T-helper 17 cell (primary cell): Measurements from ENCODE around the gene OXSR1. TPM values are rescaled to one million over a fixed set of nuclear protein-coding genes. Genes with fewer than 3 reads are reported as not detected.
"Not testable (repeated sequence)": the region's sequence is repeated elsewhere in the genome, so short reads cannot be mapped to it uniquely, and the experiment has no call there.

ENCODE experiments used
- ATAC-seq: fragments of 150-1000 bp; cut with Tn5 transposase; 2 replicates; pipeline ENCODE4 v1.10.0; 2021; ENCODE audit warnings: mild to moderate bottlenecking, moderate library complexity
- DNase-seq, 3 donors: peaks; one replicate each; pipeline versions ENCODE4 v3.0.0 to v3.0.0-alpha.2; 2020 to 2021
- H3K9me3 ChIP-seq: one replicate; pipeline ENCODE4 v1.7.0; 2013; ENCODE audit warnings: low read length, mild to moderate bottlenecking; ENCODE audit not compliant: control insufficient read depth, poor library complexity, severe bottlenecking
- H3K27ac Mint-ChIP-seq: one replicate; pipeline ENCODE4 v1.8.0; 2022; ENCODE audit warnings: mild to moderate bottlenecking, moderate library complexity, mixed read lengths
- H3K27me3 Mint-ChIP-seq: one replicate; pipeline ENCODE4 v1.8.0; 2022; ENCODE audit warnings: mixed read lengths
- H3K36me3 Mint-ChIP-seq: one replicate; pipeline ENCODE4 v1.8.0; 2022; ENCODE audit warnings: low read depth, mixed read lengths
- H3K4me1 Mint-ChIP-seq: one replicate; pipeline ENCODE4 v1.8.0; 2022; ENCODE audit warnings: mild to moderate bottlenecking, mixed read lengths
- H3K4me3 Mint-ChIP-seq: one replicate; pipeline ENCODE4 v1.8.0; 2022; ENCODE audit warnings: mild to moderate bottlenecking, moderate library complexity, mixed read lengths
- total RNA-seq, 4 donors: library from RNA in 2 of 4; stranded (reverse) in 2 of 4; gene quantifications; one replicate each; pipeline ENCODE4 v1.2.3 and lab custom pipeline; 2022 to 2026

OXSR1 gene
- total RNA-seq, 2 donors from 2014 or later: 39.8 to 51.9 TPM

- no peak for ATAC-seq
- H3K4me3 Mint-ChIP-seq: peak overlapping the region; percentile 67
- H3K4me1 Mint-ChIP-seq: peaks cover 52% of the 10 kb centered on the region
- no peaks in the 10 kb centered on the region for H3K27me3 Mint-ChIP-seq
- peaks cover 6% of the 10 kb centered on the region for H3K36me3 Mint-ChIP-seq
- H3K9me3 ChIP-seq: no peaks in the 10 kb centered on the region
- DNase-seq: no peak
- H3K27ac Mint-ChIP-seq: peak overlapping the region; percentile 97
Measured at GRCh38 chr3:38133557-38134405, 31.6 kb upstream of the OXSR1 start.

DNA sequence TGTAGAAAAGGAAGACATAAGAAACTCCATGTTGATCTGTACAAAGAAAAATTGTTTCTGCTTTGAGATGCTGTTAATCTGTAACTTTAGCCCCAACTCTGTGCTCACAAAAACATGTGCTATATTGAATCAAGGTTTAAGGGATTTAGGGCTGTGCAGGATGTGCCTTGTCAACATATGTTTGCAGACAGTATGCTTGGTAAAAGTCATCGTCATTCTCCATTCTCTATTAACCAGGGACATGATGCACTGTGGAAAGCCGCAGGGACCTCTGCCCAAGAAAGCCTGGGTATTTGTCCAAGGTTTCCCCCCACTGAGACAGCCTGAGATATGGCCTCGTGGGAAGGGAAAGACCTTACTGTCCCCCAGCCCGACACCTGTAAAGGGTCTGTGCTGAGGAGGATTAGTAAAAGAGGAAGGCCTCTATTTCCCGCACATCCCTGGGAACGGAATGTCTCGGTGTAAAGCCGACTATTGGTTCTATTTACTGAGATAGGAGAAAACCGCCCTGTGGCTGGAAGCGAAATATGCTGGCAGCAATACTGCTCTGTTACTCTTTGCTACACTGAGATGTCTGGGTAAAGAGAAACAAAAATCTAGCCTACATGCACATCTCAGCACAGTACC, 30.7 kb upstream of the OXSR1 start:
- Mint-ChIP-seq H3K4me1 (peaks cover 51% of the 10 kb centered on the region), H3K27ac (peak overlapping the region; percentile 97), H3K4me3 (peak overlapping the region; percentile 67)
- H3K36me3 Mint-ChIP-seq, H3K27me3 Mint-ChIP-seq, ATAC-seq, DNase-seq, H3K9me3 ChIP-seq: not testable (repeated sequence)

DNA sequence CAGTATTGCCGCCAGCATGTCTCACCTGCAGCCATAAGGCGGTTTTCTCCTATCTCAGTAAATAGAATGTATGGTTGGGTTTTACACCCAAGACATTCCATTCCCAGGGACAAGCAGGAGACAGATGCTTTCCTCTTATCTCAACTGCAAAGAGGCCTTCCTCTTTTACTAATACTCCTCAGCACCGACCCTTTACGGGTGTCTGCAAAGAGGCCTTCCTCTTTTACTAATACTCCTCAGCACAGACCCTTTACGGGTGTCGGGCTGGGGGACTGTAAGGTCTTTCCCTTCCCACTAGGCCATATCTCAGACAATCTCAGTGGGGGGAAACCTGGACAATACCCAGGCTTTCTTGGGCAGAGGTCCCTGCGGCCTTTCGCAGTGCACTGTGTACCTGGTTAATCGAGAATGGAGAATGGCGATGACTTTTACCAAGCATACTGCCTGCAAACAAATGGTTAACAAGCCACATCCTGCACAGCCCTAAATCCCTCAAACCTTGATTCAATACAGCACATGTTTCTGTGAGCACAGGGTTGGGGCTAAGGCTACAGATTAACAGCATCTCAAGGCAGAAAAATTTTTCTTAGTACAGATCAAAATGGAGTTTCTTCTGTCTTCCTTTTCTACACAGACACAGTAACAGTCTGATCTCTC, 29.6 kb upstream of the OXSR1 start:
- peaks cover 56% of the 10 kb centered on the region for H3K4me1 Mint-ChIP-seq
- not testable (repeated sequence) for H3K9me3 ChIP-seq, DNase-seq, H3K27me3 Mint-ChIP-seq, H3K36me3 Mint-ChIP-seq, ATAC-seq
- peak overlapping the region; percentile 99 for H3K4me3 Mint-ChIP-seq
- H3K27ac Mint-ChIP-seq: peak overlapping the region; percentile 97

GRCh38 chr3:38136393-38136776, 29.0 kb upstream of the OXSR1 start:
- Mint-ChIP-seq H3K27me3 (no peaks in the 10 kb centered on the region), H3K27ac (peak overlapping the region; percentile 97), H3K4me3 (peak overlapping the region; percentile 99), H3K36me3 (peaks cover 6% of the 10 kb centered on the region), H3K4me1 (peaks cover 58% of the 10 kb centered on the region)
- no peaks in the 10 kb centered on the region for H3K9me3 ChIP-seq
- DNase-seq (no peak), ATAC-seq (no peak)

DNA sequence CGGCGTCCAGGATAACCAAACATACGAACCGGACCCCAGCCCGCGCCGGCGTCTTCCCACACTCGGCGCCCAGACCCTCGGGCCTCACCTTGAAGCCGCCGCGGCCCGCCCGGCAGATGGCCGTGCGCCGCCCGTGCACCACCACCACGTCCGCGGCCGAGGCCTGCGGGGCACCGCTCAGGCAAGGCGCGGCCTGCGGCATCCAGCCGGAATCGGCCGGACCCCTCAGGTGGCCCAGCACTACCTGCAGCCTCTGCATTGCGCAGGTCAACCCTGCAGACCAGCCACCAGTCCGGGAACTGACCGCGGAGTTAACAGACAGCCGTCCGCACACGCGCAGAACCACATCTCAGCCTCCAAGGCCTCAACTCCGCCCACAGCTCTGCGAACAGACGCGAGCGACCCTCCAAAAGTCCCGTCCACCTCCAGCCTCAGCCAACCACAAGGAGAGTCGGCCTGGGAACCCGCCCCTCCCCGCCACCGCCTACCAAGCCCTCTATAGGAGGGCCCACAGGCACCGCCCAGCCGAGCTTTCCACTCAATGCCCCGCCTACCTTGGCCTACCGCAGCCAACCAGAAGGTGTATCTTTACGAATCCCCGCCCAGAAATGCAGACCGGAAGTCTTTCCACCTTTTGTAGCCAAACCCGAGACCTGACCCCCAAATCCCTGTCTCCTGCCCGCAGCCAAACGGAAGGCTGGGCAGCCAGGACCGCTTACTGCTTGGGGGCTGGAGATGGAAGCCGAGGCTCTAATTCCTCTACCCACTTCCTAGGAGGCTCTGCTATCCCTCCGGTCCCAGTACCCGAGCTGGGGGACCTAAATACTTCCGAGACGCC, 28.3 kb upstream of the OXSR1 start, which contains the start of gene ACAA1:
Gene ACAA1 (minus strand): TSS at position 351 of the 838 bp plus-strand sequence. CDS start 92 bp downstream, at position 259.
- ATAC-seq (peak; percentile 92), DNase-seq (peak; percentile 89 to 96 (median 93))
- H3K9me3 ChIP-seq: no peaks in the 10 kb centered on the region
- H3K36me3 Mint-ChIP-seq: peaks cover 6% of the 10 kb centered on the region
- no peaks in the 10 kb centered on the region for H3K27me3 Mint-ChIP-seq
- peak within 1 kb of the TSS; percentile 97 for H3K27ac Mint-ChIP-seq
- peak within 1 kb of the TSS; percentile 99 for H3K4me3 Mint-ChIP-seq
- H3K4me1 Mint-ChIP-seq: peaks cover 60% of the 10 kb centered on the region

DNA sequence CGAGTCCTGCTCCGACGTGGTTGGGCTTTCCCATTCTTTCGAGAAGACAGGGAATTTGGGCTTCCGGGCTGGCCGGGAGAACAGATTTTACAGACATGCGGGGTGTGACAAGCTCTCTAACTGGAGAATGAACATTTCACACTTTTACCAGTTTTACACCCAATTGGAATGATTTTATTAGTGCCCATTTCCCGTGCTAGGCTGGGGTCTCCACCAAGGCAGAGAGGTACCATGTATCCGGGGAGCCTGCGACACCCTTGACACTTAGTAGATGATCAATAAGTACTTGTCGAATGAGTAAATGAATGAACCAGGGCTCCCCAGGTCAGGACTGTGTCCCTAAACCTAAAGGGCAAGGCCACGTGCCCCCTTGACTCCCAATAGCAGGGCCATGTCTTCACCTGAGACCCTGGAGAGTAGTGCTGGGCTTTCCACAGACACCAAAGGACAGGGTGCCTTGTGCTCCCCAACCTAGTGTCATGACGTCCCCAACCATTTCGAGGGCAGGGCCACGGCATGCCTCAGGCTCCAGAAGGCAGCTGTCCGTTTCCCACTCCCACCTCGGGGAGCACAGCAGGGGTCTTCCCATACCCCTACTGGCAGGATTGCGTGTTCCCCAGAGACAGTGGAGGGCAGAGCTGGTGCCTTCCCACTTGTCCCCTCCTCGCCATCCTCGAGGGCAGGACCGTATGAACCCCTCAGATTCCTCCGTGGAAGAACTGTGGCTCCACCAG, 27.6 kb upstream of the OXSR1 start:
- Mint-ChIP-seq H3K4me1 (peaks cover 62% of the 10 kb centered on the region), H3K36me3 (peaks cover 6% of the 10 kb centered on the region), H3K27me3 (no peaks in the 10 kb centered on the region), H3K4me3 (peak overlapping the region; percentile 99), H3K27ac (peak overlapping the region; percentile 97)
- no peaks in the 10 kb centered on the region for H3K9me3 ChIP-seq
- ATAC-seq (no peak), DNase-seq (no peak)

- H3K9me3 ChIP-seq: no peaks in the 10 kb centered on the region
- ATAC-seq: peak; percentile 63
- DNase-seq: peak; percentile 69 to 79 (median 75)
- Mint-ChIP-seq H3K36me3 (peaks cover 6% of the 10 kb centered on the region), H3K27ac (peak within 1 kb of the TSS; percentile 97), H3K4me3 (peak within 1 kb of the TSS; percentile 99), H3K4me1 (peaks cover 57% of the 10 kb centered on the region), H3K27me3 (no peaks in the 10 kb centered on the region)
Measured at GRCh38 chr3:38138349-38139190, 26.8 kb upstream of the OXSR1 start, which contains the start of gene MYD88. Gene MYD88 (plus strand): TSS chr3:38138661. CDS start chr3:38138701, 40 bp downstream.

DNA sequence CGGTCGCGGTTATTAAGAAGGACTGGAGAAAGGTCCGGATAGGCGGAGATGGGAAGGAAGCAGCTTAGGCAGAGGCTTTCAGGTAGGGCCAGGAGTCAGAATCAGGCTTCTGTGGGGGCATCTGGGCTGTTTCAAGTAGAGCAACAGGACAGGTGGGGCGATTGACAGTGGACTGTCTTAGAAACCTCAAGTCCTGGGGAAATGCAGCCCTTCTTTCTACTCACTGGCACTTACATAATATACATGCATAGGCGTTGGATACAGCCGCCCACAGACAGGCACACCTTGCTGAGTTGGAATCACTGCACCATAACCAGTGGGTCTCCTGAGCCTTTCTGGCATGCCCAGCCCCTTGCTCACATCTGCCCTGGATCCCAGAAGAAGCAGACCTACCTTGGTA, 26.1 kb upstream of the OXSR1 start:
- Mint-ChIP-seq H3K4me1 (peaks cover 55% of the 10 kb centered on the region), H3K27me3 (no peaks in the 10 kb centered on the region), H3K4me3 (peak overlapping the region; percentile 99), H3K27ac (peak overlapping the region; percentile 97), H3K36me3 (peaks cover 6% of the 10 kb centered on the region)
- DNase-seq: no peak
- ATAC-seq: no peak
- H3K9me3 ChIP-seq: no peaks in the 10 kb centered on the region

- no peaks in the 10 kb centered on the region for H3K27me3 Mint-ChIP-seq
- peaks cover 52% of the 10 kb centered on the region for H3K4me1 Mint-ChIP-seq
- DNase-seq (no peak), ATAC-seq (no peak)
- no peaks in the 10 kb centered on the region for H3K9me3 ChIP-seq
- H3K4me3 Mint-ChIP-seq: peak overlapping the region; percentile 99
- H3K36me3 Mint-ChIP-seq: peaks cover 4% of the 10 kb centered on the region
- H3K27ac Mint-ChIP-seq: peak overlapping the region; percentile 97
Measured at GRCh38 chr3:38139652-38140051, 25.7 kb upstream of the OXSR1 start.

DNA sequence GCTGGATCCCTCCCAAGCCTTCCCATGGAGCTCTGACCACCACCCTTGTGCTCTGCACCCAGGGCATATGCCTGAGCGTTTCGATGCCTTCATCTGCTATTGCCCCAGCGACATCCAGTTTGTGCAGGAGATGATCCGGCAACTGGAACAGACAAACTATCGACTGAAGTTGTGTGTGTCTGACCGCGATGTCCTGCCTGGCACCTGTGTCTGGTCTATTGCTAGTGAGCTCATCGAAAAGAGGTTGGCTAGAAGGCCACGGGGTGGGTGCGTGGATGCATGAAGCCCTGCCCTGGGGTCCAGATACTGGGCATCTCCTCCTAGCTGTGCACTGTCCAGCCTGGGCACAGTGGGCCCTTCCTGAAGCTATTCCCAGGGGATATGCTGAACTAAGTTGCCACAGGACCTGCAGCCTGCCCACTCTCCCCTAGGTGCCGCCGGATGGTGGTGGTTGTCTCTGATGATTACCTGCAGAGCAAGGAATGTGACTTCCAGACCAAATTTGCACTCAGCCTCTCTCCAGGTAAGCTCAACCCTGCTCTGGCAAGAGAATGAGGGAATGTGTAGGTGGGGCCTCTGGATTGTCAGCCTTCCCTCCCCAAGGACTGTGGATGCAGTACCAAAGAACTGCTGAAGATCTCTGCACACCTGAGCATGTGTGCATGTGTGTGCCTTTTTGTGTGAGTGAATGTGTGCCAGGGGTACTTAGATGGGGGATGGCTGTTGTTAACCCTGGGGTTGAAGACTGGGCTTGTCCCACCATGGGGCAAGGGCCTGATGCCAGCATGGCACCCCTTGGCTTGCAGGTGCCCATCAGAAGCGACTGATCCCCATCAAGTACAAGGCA, 24.8 kb upstream of the OXSR1 start:
- no peaks in the 10 kb centered on the region for H3K27me3 Mint-ChIP-seq
- peak overlapping the region; percentile 99 for H3K4me3 Mint-ChIP-seq
- H3K27ac Mint-ChIP-seq: peak overlapping the region; percentile 39
- peaks cover 4% of the 10 kb centered on the region for H3K36me3 Mint-ChIP-seq
- H3K9me3 ChIP-seq: no peaks in the 10 kb centered on the region
- H3K4me1 Mint-ChIP-seq: peaks cover 46% of the 10 kb centered on the region
- no peak for DNase-seq
- no peak for ATAC-seq
